Prostate gland (tissue), 2 donors: Measurements from ENCODE around the gene LDLRAD4.

Source experiments
- POLR2A ChIP-seq: fragments of 450-650 bp; IDR thresholded peaks from one replicate; pipeline ENCODE4 v1.6.1; 2016; ENCODE audit warnings: antibody characterized with exemption, mild to moderate bottlenecking
- TF ChIP-seq, protein P1 (sequence below), 4 experiments: fragments of 200-600 bp in 2 of 4; fragments of 450-650 bp in 2 of 4; sonication (generic) in 2 of 4; IDR thresholded peaks; 1 replicate in 3 of 4; 2 replicates in 1 of 4; pipeline ENCODE4 v1.5.1; 2016 to 2019; ENCODE audit warnings: antibody characterized with exemption in 4 of 4, mild to moderate bottlenecking in 2 of 4, moderate library complexity in 2 of 4

GRCh38 chr18:13623348-13623747 lies 404.8 kb downstream of the LDLRAD4 start:
- no peak for TF ChIP-seq POLR2A
- TF ChIP-seq, protein P1, sequence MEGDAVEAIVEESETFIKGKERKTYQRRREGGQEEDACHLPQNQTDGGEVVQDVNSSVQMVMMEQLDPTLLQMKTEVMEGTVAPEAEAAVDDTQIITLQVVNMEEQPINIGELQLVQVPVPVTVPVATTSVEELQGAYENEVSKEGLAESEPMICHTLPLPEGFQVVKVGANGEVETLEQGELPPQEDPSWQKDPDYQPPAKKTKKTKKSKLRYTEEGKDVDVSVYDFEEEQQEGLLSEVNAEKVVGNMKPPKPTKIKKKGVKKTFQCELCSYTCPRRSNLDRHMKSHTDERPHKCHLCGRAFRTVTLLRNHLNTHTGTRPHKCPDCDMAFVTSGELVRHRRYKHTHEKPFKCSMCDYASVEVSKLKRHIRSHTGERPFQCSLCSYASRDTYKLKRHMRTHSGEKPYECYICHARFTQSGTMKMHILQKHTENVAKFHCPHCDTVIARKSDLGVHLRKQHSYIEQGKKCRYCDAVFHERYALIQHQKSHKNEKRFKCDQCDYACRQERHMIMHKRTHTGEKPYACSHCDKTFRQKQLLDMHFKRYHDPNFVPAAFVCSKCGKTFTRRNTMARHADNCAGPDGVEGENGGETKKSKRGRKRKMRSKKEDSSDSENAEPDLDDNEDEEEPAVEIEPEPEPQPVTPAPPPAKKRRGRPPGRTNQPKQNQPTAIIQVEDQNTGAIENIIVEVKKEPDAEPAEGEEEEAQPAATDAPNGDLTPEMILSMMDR (IDR thresholded peaks at IDR 0.05), result no peak
